HL-60 (cell line): ENCODE data around the gene RPL27A.

Experiments used
- DNase-seq, 2 experiments: peaks; one replicate each; pipeline ENCODE4 v3.0.0-alpha.2; 2010 to 2020; ENCODE audit warnings: low read depth in 1 of 2, low spot score in 1 of 2
- H3K27ac ChIP-seq: fragments of 250-450 bp; sonication (Bioruptor Pico); replicated peaks from 2 replicates; pipeline ENCODE4 v1.5.1; 2020; ENCODE audit warnings: mild to moderate bottlenecking, moderate library complexity
- H3K27me3 ChIP-seq: fragments of 250-450 bp; sonication (Bioruptor Pico); 2 replicates; pipeline ENCODE4 v1.5.1; 2021; ENCODE audit warnings: mild to moderate bottlenecking, moderate library complexity; ENCODE audit not compliant: insufficient read depth, poor library complexity, severe bottlenecking
- H3K4me3 ChIP-seq: replicated peaks from 2 replicates; pipeline ENCODE4 v1.5.1; 2011; ENCODE audit warnings: mild to moderate bottlenecking, control low read depth, low read length; ENCODE audit not compliant: insufficient read depth
- CTCF ChIP-seq: IDR thresholded peaks from one replicate; pipeline ENCODE4 v1.5.1; 2011; ENCODE audit warnings: low read length, control low read depth, inconsistent platforms; ENCODE audit not compliant: insufficient read depth
- GABPA ChIP-seq: IDR thresholded peaks from 2 replicates; pipeline ENCODE4 v1.6.1; 2012; ENCODE audit warnings: low read depth
- POLR2AphosphoS5 ChIP-seq: IDR thresholded peaks from 2 replicates; pipeline ENCODE4 v1.6.1; 2012; ENCODE audit warnings: low read depth
- REST ChIP-seq: IDR thresholded peaks from 2 replicates; pipeline ENCODE4 v1.6.1; 2012; ENCODE audit warnings: low read depth; ENCODE audit not compliant: insufficient replicate concordance
- SPI1 ChIP-seq: IDR thresholded peaks from 2 replicates; pipeline ENCODE4 v1.6.1; 2012; ENCODE audit warnings: low read depth, mild to moderate bottlenecking, borderline replicate concordance

The RPL27A gene

GRCh38 chr11:8672346-8672745 lies 10.2 kb upstream of the RPL27A start:
- TF ChIP-seq REST = no peak
- no peak for TF ChIP-seq GABPA
- no peak for TF ChIP-seq CTCF
- TF ChIP-seq POLR2AphosphoS5 = no peak
- TF ChIP-seq SPI1 = no peak
- DNase-seq = no peak
- Histone ChIP-seq H3K27me3 (no peaks in the 10 kb centered on the region), H3K27ac (no peak overlapping the region), H3K4me3 (no peak overlapping the region)

- Histone ChIP-seq H3K4me3 (no peak overlapping the region), H3K27ac (no peak overlapping the region), H3K27me3 (no peaks in the 10 kb centered on the region)
- TF ChIP-seq GABPA (no peak), SPI1 (no peak), POLR2AphosphoS5 (no peak), CTCF (no peak), REST (no peak)
- no peak for DNase-seq
Observed at GRCh38 chr11:8674859-8675258, 7.7 kb upstream of the RPL27A start.

GRCh38 chr11:8676458-8676857 lies 6.1 kb upstream of the RPL27A start:
- TF ChIP-seq GABPA (no peak), SPI1 (no peak), POLR2AphosphoS5 (no peak), CTCF (no peak), REST (no peak)
- H3K4me3 ChIP-seq = no peak overlapping the region
- no peaks in the 10 kb centered on the region for H3K27me3 ChIP-seq
- DNase-seq = no peak
- no peak overlapping the region for H3K27ac ChIP-seq
